LHCN-M2 (cell line): ENCODE measurements around the gene IGFBP7. TPM values are rescaled to one million over a fixed set of nuclear protein-coding genes. Genes with fewer than 3 reads are reported as not detected.

ENCODE experiments used
- DNase-seq: peaks from one replicate; pipeline ENCODE4 v3.0.0-alpha.2; 2012; ENCODE audit warnings: low read depth
- total RNA-seq: library from RNA; depleted of rRNA; stranded (reverse); fragments of >200 nt; gene quantifications from 2 replicates; pipeline ENCODE4 v1.2.3, GENCODE V29; 2014

The IGFBP7 gene
- total RNA-seq, 1 experiment from 2014 or later = 221 TPM

DNA sequence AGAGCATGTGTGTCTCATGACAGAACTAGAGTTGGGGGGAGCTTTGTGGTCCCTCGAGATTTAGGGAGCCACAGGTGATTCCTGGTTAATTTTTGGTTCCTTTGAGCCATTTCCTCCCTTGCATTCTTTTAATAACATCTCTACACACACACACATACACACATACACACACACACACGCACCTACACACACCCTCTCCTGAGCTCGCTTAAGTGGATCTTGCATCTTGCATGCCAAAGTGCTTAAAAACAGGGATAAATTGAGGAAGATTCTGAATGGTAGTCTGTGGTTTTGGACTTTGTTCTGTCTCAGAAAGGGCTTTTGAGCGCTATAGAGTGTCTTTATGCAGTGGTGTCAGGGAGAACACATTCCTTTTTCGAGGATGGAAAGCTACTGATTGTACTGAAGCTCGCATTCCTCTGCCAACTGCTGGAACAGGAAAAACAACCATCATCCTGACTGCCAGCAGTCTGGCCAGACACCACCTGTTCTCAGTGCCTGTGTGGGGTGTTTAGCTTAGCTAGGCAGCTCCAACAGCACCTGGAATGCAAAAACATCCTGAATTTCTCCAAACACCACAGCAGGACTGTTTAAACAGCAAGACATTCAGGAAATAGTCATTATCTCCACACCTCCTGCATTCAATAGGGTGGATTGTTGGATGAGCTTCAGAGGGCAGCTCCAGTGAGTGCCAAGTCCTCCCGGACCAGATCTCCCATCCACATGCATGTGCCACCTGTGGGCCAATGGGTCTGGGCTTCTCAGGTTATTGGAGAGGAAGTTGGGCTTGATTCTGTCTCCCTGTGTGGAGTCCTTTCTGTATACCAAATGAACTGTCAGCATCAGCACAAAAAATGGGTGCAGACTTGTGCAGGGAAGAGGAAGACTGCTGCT is 21.9 kb upstream of the IGFBP7 start:
- peak; percentile 71 for DNase-seq

- no peak for DNase-seq
Observed at GRCh38 chr4:57129477-57129876, 19.3 kb upstream of the IGFBP7 start.

DNA sequence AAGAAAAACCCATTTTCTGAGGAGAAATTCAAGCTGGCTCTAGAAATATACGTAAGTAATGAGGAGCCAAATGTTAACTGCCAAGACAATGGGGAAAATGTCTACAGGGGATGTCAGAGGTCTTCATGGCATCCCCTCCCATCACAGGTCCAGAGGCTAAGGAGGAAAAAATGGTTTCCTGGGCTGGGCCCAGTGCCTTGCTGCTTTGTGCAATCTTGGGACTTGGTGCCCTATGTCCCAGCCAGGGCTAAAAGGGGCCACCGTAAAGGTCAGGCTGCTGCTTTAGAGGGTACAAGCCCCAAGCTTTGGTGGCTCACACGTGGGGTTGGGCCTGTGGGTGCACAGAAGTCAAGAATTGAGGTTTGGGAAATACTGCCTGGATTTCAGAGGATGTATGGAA is 17.2 kb upstream of the IGFBP7 start:
- DNase-seq = no peak

DNA sequence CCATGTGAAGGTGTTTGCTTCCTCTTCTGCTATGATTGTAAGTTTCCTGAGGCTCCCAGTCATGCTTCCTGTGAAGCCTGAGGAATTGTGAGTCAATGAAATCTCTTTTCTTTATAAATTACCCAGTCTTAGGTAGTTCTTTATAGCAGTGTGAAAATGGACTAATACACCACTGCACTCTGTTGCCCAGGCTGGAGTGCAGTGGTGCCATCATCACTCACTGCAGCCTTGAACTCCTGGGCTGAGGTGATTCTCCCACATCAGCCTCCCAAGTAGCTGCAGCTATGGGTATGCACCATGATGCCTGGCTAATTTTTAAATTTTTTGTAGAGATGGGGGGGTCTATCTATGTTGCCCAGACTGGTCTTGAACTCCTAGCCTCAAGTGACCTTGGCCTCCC is 15.8 kb upstream of the IGFBP7 start:
- no peak for DNase-seq

GRCh38 chr4:57124145-57124544 is 14.0 kb upstream of the IGFBP7 start:
- no peak for DNase-seq

DNA sequence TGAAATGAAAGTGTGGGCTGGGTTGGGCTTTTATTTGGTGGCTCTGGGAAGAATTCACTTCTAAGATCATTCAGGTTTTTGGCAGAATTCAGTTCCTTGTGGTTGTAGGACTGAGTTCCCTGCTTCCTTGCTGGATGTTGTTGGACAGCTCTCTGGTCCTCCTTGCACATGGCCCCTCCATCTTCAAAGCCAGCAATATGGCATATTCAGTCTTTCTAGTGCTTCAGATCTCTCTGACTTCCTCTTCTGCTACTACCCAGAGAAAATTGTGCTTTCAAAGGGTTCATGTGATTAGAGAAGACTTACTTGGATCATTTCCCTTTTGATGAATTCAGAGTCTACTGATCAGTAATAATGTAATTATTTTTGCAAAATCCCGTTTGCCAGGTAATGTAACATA is 12.8 kb upstream of the IGFBP7 start:
- DNase-seq = no peak

DNA sequence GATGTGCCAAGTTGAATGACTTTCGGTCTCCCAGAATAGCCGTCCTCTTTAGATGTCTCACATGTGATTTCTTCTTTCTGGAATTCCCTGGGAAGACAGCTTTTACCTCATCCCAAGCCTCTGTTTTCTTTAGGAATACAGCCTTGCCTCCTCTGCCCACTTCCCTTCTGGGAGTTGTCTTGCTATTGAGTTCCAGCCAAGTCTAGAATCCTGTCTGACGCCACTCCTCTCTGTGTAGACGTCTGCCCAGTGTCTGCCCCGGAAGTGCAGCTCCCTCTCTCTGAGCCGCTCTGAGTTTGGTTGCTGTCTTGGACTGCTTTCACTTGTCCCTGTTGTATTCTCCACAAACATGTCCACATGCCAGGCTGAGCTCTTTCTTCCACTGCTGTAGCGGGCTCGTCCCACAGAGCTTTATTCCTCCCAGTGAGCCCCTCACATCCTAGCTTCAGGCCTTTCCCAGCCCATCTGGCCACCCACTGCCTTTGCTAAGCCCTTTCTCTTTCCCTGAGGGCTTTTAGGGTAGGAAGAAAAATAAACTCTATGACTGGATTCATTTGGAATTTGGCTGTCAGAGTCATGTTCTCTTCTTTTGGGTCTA is 9.0 kb upstream of the IGFBP7 start:
- DNase-seq = peak; percentile 85

GRCh38 chr4:57117491-57117890 is 7.3 kb upstream of the IGFBP7 start:
- DNase-seq = no peak

DNA sequence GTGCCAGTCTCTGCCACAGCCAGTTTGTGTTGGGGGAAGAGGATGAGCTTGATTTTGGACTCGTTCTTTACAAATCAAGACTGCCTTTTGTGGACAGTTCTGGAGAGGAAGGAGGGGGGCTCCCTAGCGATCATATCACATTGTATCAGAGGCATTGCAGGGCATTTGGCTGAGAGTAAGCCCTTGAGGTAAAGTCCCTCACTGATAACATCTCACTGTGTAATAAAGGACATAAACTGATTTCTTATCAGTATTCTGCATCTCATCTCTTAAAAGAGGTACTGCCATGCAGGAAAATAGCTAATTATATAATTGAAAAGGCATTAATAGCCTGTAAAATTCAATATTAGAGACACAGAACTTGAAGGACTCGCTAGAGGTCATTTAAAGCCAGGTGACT is 6.1 kb upstream of the IGFBP7 start:
- DNase-seq = no peak

DNA sequence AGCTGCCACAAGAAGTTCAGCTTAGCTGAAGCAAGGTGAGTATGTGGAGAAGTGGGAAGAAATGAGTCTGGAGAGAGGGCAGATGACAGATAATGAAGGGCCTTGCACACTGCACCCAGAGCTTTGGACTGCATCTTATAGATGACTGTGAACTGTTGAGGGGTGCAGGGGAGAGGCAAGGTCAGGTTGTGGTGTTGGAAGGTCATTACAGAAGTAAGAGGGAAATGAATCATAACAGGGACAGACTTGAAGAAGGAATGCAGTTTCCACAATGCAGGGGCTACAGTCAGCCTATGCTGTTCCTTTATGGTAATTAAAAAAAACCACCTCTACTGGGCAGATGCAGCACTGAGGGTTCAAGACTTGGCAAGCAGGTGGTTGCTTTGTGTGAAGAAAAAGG is 4.8 kb upstream of the IGFBP7 start:
- DNase-seq = peak; percentile 71

GRCh38 chr4:57113870-57114269 is 3.7 kb upstream of the IGFBP7 start:
- no peak for DNase-seq

- DNase-seq = peak; percentile 76
Observed at GRCh38 chr4:57110640-57111511, 691 bp upstream of the IGFBP7 start.

DNA sequence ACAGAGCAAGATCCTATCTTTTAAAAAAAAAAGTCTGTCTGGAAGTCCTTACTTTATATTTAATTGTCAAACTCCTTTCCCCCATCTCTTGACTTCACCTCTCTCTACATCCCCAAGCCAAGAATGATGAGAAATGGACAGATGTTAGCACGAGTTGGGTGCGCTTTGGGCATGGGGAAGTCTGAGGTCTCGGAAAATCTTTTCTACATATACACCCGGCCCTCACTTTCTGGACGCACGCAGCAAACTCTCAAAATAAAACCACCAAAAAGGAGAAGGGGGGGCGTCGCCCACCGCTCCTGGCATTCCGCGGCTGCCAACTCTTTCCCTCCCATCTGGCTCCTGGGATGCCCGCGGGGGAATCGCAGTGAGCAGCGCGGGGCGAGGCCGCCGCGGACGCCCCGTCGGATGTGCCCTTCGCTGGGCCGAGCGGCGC is 756 bp downstream of the IGFBP7 start:
- no peak for DNase-seq

- DNase-seq = no peak
Observed at GRCh38 chr4:57106181-57106580, 4.0 kb downstream of the IGFBP7 start.

- no peak for DNase-seq
Observed at GRCh38 chr4:57104706-57105560, 5.3 kb downstream of the IGFBP7 start.

- no peak for DNase-seq
Observed at GRCh38 chr4:57103051-57103450, 7.1 kb downstream of the IGFBP7 start.

- peak; percentile 92 for DNase-seq
Observed at GRCh38 chr4:57102050-57102624, 8.0 kb downstream of the IGFBP7 start.

- DNase-seq = no peak
Observed at GRCh38 chr4:57100979-57101651, 9.1 kb downstream of the IGFBP7 start.

GRCh38 chr4:57099363-57099762 is 10.8 kb downstream of the IGFBP7 start:
- DNase-seq = no peak

DNA sequence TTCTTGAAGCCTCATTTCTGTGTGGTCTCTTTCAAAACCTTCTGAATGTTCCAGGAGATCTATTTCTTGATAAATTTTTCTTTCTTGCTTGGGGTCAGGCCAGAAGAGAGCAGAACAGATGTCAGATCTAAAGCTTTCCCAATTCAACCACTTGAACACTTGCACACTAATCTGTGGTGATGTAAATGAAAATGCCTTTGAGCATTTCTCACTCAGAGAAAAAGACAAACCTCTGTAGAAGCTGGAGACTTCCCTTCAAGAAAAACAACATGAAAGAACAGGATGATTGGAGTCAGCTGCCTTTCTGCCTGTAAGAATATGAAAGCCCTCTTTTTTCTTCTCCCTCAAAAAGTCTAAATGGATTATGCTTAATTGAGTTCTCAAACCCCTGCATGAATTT is 11.2 kb downstream of the IGFBP7 start:
- DNase-seq = peak; percentile 78
